GM18861 (cell line): ENCODE measurements around the gene PTPRN2.
"Not testable (repeated sequence)": the region's sequence is repeated elsewhere in the genome, so short reads cannot be mapped to it uniquely, and the experiment has no call there.

ENCODE experiments used
- ATAC-seq: cut with Tn5 transposase; IDR thresholded peaks from one replicate; pipeline ENCODE4 v1.9.1; 2021; ENCODE audit not compliant: unreplicated experiment

PTPRN2 gene

DNA sequence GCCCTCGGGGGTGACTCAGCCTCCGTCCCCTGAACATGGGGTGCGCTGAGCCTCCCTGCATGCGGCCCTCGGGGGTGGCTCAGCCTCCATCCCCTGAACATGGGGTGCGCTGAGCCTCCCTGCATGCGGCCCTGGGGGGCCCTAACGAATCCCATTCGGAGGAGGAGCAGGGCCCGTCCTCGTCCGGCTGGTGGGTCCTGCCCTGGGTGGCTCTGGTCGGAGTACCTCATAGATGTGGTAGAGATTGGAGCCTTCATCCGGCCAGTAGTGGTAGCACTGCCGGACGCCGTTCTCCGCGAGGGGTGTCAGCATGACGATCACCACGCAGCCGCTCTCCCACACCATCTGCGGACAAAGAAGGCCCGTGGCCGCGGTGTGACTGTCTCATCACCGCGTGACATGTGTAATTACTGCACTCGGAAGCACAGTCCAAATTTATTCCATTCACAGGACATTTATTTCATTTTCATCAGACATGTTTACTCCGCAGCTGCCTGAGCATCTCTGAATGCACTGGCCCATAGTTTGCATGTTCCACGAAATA is 1009.8 kb downstream of the PTPRN2 start:
- no peak for ATAC-seq

DNA sequence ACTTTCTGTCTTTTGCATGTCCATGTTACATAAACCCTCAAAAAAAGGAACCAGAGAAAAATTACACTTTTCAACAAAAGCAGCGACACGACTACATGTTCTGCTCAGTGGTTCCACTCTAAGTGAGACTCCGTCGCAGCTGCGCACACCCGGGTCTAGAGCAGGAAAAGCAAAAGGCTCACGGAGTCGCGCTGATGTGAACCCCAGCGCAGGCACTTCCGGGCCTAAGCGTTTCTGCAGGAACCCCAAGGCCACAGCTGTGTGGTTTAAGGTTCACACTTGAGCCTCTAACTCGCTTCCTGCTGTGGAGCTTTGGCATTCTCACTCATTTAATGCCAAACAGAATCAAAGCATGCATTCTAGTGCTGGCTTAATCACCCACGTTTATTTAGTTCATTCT is 1010.6 kb downstream of the PTPRN2 start:
- ATAC-seq, result no peak

DNA sequence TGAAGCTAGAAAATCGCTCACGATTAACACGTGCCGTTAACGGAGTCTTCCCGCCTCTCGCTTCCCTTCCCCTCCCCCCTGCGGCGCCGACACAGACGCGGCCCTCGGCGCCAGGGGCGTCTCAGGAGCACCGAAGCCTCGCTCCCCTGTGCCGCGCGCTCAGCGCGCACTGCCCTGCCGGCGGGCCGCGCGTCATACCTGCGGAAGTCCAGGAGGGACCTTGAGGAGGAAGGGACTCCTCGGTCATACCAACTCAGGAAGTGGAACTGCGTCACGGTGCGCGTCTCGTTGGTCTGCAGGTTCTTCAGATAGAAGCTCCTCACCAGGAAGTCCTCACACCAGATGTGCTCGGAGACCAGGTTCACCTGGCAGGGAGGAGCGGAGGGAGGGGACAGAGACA is 1011.2 kb downstream of the PTPRN2 start:
- no peak for ATAC-seq

DNA sequence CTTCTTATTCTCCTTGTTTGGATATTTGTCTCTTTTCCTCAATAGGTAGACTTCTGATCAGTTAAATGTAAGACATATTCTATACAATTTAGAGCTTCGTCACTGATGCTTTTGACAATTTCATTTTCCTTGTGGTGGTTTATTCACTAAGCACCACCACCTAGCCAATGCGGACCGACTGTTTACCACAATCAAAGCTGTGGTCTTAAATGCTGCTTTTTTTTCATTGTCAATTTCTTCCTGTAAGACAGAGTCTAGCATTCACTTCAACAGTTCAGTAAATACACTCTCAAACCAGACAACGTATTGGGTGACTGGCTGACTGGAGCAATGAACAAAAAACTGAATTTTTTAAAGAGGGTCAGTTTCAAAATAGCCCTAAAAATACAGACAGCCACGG is 1011.8 kb downstream of the PTPRN2 start:
- no peak for ATAC-seq

DNA sequence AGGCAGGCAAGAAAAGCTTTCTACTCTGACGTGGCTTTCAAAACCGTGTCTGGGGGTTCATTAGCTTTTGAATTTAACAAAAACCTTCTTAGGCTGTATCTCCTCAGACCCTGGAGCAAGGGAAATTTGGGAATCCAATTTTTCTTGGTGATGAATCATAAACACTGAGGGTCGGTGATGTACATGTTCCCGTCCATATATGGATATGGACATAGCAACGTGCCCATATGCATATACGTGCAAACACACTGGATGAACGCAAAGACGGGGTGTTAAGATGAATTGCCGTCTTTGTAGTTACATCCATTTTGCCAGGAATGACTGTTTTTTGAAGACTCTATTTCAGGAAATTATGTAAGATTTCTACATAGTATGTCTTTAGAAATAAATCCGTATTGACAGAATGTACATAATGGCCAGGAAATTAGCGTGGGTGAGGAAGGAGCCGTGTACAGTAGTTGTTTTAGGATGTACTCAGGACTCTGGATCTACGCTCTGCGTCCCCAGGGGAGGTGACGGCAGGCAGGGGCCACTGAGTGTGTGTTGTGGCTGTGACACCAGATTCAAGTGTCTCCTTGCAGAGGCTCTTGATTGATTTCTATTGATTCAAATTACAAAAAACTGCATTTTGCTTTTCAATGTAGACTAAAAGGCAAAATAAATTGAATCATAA is 1012.6 kb downstream of the PTPRN2 start:
- ATAC-seq, result no peak

DNA sequence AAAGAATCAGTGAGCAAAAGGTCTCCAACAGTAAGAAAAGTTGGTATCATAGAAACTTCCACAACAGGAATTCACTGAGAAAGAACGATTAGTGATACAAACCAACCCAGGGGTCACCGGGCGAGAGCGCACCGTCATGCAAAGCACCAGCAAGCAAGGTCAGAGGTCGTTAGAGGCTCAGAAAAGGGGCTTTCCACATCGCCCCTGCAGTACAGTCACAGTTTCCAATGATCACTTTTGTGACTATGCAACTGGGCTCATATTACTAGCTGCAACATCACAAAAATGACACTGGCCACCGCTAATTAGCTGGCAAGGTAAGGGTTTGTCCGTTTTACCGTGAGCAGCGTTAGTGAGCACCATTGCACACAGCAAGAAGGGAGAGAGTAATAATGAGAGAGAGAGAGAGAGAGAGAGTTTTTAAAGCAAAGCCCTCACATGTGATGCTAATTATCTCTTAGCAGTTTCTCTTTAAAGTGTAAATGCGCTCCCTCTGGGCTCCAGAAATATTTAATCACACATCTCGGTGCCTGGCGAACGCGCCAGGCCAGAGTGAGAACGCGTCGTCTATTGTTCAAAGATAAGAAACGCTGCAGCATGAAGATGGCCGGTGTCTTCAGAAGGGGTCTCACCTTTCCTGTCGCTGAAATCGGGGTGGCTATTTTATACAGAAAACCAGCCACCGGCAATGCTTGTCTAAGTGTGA is 1013.4 kb downstream of the PTPRN2 start:
- no peak for ATAC-seq

DNA sequence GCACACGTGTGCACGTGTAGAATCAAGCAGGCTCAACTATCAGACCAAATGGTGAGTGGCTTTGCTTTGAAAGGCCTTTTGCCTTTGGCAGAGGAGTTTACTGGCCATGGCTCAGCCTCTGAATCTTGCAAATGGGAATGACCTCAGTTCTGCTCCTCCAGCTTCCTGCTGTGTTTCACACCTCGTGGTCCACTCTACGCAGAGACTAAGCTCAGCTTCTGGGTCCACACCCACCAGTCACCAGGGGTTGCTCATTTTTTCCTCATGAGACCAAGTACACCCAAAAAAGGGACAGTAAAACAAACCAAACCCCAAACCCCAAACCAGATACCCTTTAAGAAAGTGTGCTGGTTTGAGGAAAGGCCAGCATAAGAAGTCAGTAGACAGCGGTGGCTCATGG is 1014.4 kb downstream of the PTPRN2 start:
- no peak for ATAC-seq

DNA sequence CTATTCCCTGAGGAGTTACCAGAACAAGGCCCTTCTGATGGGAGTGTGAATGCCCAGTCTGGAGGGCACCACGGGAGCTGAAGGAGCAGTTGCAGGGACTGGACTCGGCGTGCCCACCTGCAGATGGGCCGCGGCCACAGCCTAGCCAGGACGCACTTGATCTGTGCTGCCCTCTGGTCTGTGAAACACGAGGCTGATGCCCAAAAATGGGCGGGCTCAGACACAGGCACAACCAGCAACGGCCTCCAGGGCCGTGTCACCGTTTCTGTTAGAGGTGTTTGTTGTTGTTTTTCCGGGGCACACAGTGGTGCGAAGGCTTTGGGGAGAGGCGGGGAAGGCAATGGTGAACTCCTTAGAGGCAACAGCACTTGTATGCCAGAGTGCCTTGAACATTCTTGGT is 1015.0 kb downstream of the PTPRN2 start:
- ATAC-seq, result no peak

DNA sequence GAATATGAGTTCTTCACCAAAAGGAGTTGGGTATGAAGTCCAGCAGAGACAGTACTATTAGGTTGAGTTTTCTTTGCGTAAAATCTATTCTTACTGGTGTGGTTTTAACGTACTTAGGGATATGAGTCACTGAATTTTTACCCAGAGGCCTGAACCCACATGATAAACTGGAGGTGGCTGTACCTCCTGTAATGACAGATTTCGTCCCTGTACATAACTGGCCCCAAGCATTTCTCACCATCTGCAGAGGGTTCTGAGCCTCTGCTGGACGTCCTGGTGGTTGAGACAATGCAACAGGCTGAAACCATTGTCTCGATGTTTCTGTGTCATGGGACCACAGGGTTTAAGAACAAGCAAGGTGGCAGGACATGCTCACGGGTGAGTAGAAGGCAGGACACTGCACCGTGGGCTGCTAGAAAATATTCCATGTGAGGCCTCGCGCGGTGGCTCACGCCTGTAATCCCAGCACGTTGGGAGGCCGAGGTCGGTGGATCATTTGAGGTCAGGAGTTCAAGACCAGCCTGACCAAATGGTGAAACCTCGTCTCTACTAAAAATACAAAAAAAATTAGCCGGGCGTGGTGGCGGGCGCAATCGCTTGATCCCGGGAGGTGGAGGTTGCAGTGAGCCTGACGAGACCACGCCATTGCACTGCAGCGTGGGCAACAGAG is 1017.0 kb downstream of the PTPRN2 start:
- no peak for ATAC-seq

DNA sequence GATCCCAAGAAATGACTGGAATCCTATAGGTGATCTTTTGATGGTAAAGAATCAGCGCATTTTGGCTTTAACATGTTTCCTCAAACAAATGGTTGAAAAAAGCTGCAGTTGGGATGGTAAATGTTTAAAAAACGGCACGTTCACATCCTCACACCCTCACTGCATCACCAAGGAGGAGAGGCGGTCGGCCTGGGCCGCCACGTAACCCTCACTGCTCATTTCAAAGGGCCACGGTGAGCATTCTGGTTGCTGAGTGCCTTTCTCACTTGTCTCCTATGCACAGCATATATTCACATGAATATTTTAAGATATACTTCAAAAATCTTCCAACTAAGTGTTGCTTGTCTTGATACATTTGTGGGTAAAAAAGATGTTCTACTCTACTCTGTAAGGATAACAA is 1017.7 kb downstream of the PTPRN2 start:
- no peak for ATAC-seq

DNA sequence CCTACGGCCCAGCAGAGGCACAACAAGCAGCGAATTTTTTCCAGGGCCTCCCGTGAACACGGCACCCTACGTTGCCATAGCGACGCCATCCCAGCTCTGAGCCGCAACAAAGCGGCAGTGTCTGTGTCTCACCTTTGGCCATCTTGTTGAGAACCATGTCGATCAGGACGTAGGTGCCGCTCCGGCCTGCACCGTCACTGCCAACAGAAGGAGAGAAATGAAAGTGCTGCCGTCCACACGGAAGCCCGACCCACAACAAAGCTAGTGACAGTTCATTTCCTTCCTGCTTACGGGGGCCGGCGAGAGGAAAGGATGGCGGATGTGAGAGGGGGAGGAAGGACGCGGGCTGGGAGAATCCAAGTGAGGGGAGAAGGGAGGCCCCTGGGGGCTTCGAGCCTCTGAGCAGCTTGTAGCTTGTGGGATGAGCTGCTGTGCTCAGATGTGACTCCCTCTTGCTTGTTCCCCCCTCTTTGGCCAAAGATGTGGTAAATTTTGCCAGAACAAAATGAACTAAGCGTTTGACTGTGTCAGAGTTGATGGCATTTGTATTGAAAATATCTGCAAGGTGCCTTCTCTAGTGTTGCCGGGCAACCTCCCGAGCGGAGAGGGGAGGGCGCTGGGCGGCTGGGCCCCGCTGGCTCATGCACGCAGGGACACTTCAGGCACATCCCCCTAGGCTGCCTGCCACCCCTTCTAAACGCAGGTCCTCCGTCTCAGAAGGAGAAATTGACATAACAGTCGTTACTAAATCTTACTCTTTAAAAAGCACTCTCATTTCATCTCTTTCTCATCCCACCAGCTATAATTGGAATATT is 1018.6 kb downstream of the PTPRN2 start:
- ATAC-seq, result peak; percentile 66

DNA sequence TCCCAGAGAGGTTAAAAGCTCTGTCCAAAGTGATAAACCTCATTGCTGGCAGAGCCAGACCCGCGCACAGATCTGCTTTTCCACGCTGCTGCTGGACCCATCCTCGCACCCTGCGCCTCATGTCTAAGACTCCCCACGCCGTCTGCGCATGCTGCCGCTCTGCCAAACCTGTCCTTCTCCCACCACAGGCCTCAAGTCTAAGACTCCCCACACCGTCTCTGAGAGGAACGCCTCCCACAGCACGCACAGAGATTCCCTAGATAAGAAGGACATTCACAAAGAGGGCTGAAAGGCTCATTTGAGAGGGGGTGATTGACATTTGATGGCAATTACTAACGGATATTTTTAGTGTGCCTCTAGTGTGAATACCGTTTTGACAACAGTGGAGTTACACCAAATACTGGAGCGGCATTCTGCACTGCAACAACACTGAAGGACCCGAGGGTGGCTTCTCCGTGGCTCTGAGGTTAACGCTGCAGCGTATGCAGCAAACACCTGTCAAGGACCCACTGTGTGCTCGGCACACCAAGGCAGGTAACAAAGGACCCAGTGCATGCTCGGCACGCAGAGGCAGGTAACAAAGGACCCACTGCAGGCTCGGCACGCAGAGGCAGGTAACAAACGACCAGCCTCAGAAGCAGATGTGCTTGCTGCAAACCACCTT is 1019.4 kb downstream of the PTPRN2 start:
- ATAC-seq, result no peak

DNA sequence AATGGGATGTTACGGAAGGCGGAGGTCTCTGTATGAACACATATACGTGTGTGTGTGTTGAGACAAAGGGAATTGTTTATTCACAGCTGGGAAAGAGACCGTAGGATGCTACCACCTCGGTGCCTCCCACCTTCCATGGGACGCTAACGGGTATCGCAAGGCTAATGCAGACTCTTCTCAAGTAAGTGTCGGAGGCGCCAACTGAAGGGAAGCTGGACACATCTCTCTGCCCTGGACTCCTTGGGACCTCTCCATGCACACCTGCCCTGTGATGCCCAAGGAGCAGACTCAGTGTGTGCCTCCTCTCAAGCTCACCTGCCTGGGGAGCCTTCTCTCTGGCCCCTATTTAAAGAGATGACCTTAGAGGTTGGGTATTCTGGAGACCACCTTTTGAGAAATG is 1020.0 kb downstream of the PTPRN2 start:
- no peak for ATAC-seq

DNA sequence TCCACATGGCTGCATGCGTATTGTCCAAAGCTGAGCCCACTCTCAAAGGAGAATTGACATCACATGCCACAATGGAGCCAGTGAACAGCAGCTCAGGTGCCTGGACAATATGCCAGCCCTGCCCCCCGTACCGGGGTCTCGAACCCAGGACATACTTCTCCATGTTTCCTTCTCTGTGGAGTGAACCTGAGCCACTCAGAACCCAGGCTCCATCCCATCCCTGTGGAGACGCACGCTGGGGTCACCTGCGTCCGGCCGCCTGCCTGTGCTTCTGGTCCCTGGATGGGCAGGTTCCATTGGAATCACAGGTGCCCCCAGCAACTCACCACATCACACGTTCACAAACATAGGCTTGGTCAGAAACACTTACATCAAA is 1021.0 kb downstream of the PTPRN2 start:
- ATAC-seq, result no peak

DNA sequence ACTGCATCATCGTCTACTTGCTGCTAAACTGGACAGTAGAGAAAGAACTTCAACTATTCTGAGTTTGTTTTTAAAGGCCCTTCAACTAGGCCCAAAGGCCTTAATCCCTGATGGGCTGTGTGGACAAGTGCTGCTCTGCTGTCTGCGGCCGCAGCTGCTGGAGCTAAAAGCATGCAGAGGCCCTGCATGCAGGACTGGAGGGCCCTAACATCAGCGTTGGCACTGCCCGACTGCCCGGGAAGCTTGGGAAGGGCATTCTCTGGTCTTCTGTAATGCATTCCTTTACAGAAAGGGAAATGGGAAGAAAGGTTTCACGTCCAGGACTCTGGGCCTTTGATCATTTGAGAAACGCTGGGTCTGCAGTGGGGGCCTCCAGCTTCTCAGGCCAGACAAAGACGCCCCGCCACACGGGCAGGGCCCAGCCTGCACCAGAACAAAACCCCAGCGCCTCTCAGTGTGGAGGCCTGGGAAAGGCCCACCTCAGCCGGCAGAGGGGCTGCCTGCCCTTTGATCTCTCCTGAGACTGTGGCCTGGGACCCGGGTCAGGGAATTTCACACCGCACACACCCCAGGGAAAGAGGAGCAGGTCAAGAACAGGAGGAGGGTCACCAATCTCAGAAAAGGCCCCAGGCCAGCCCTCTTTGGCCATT is 1021.5 kb downstream of the PTPRN2 start:
- no peak for ATAC-seq

DNA sequence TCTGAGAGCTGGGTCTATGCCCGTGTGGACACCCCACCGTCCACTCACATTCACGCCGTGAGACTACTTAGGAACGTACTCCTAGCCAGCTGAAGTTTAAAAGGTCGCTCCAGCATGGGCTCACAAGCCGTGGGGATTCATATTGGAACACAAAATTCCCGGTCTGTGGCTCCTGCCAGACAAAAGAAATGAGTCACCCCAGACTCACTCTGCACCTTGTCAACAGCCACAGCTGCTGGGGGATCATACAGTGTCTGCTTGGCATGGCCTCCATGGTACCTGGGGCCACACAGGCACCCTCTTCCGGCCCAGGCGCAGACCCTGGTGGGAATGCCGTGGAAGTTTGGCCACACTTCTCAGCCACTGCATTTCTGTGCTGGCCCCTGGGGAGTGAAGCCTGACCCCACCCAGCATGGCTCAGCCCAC is 1022.4 kb downstream of the PTPRN2 start:
- no peak for ATAC-seq

DNA sequence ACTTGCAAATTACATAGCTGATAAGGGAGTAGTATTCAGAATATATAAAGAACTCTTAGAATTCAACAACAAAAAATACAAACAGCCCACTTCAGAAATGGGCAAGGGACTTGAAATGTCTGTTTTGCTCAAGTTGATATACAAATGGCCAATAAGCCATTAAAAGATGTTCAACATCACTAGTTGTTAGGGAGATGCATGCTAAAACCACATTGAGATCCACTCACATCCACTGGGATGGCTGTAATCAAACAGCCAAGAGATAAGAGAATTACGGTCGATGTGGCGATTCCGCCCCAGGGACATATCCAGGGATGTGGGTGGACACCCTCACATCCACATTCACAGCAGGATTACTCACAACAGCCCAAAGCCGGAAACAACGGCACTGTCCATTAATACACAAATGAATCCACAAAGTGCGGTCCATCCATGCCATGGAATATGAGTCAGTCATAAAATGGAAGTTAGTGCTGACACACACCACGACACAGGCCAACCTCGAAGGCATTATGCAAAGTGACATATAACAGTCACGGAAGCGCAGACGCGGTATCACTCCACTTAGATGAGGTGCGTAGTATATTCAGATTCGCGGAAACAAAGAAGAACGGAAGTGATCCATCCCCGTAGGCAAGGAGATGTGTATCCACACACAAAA is 1023.0 kb downstream of the PTPRN2 start:
- ATAC-seq, result no peak

DNA sequence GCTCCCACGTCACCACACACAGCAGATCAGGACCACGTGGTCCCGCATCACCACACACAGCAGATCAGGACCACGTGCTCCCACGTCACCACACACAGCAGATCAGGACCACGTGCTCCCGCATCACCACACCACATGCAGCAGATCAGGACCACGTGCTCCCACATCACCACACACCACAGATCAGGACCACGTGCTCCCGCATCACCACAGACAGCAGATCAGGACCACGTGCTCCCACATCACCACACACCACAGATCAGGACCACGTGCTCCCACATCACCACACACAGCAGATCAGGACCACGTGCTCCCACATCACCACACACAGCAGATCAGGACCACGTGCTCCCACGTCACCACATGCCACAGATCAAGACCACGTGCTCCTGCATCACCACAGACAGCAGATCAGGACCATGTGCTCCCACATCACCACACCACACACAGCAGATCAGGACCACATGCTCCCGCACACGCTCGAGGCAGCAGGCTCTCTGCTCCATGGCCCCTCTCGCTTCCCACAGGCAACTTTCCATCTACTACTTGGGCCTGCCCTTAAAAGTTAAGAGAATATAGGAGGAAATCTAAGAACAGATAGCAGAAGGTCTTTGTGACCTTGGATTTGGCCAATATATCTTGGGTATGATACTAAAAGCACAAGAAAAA is 1024.0 kb downstream of the PTPRN2 start:
- not testable (repeated sequence) for ATAC-seq
